Ovary (tissue), 9 donors: Measurements from ENCODE around the gene AP1M2. TPM values are rescaled to one million over a fixed set of nuclear protein-coding genes. Genes with fewer than 3 reads are reported as not detected.

Experiments used
- DNase-seq, 5 donors: peaks; one replicate each; pipeline ENCODE4 v3.0.0-alpha.2; 2019 to 2020
- H3K27ac ChIP-seq, 2 donors: fragments of 200-600 bp; one replicate each; pipeline versions ENCODE4 v1.5.1 to v1.8.0; 2019 to 2022
- H3K27me3 ChIP-seq: fragments of 200-600 bp; one replicate; pipeline ENCODE4 v1.8.0; 2022
- H3K36me3 ChIP-seq: fragments of 200-600 bp; sonication (generic); one replicate; pipeline ENCODE4 v1.5.1; 2019
- H3K4me1 ChIP-seq: one replicate; pipeline ENCODE4 v1.8.1; 2013; ENCODE audit warnings: mild to moderate bottlenecking, moderate library complexity; ENCODE audit not compliant: insufficient read depth
- H3K4me3 ChIP-seq: fragments of 200-600 bp; sonication (generic); one replicate; pipeline ENCODE4 v1.5.1; 2017
- H3K9me3 ChIP-seq, 2 donors: fragments of 200-600 bp in 1 of 2; sonication (generic) in 1 of 2; one replicate each; pipeline versions ENCODE4 v1.5.1 to v1.8.1; 2013 to 2019; ENCODE audit warnings: mild to moderate bottlenecking in 1 of 2, moderate library complexity in 1 of 2
- EP300 ChIP-seq: sonication (generic); formaldehyde crosslinking; IDR thresholded peaks from one replicate; pipeline ENCODE4 v1.6.1; 2017; ENCODE audit warnings: antibody characterized with exemption
- POLR2A ChIP-seq: fragments of 450-650 bp; IDR thresholded peaks from one replicate; pipeline ENCODE4 v1.6.1; 2017; ENCODE audit warnings: antibody characterized with exemption, mild to moderate bottlenecking, moderate library complexity
- WGBS, 3 donors: extraction: QIAGEN DNeasy Blood & Tissue Kit in 1 of 3; methylation state at CpG; one replicate each; pipeline versions ENCODE4 v1.1.5 to v1.1.7; 2013 to 2017; 5-methylcytosine and 5-hydroxymethylcytosine counted together
- intact Hi-C, 4 donors: fragments of 100-400 bp; cut with DNase I; formaldehyde crosslinking; loops; one replicate each; pipeline versions ENCODE4 v1.11.0 to v1.15.1; 2022 to 2023
- polyA plus RNA-seq, 2 donors: library from polyadenylated mRNA; stranded (reverse); fragments of 200-250 nt in 1 of 2; fragments of 350-450 nt in 1 of 2; fragmentation: Illumina TruSeq in 1 of 2; extraction: RNeasy Lipid Tissue Mini Kit (QIAGEN cat#74804) in 1 of 2; gene quantifications; one replicate each; pipeline ENCODE4 v1.2.3, GENCODE V29; 2013 to 2014
- total RNA-seq, 7 donors: library from RNA; depleted of rRNA in 2 of 7; stranded (reverse); fragments of >200 nt in 2 of 7; fragmentation: NEBNext Ultra II Directional in 3 of 7; extraction: Animal tissue kit (Norgen Biotek cat#: 25700) in 3 of 7; gene quantifications; one replicate each; pipeline versions ENCODE4 v1.1.0 to v1.2.4, GENCODE V29; 2016 to 2023
- TF ChIP-seq, protein P1 (sequence below), 3 donors: fragments of 450-650 bp in 2 of 3; fragments of 200-600 bp in 1 of 3; IDR thresholded peaks; one replicate each; pipeline versions ENCODE4 v1.5.1 to v1.8.0; 2016 to 2022; ENCODE audit warnings: antibody characterized with exemption in 3 of 3, mild to moderate bottlenecking in 1 of 3
- donor health status: DM: no; HTN: no; CAD: no; lungs with moderate emphysema.
- donor health status: DM: no; HTN: no; CAD: no.
- donor health status: Bipolar disorder and iron deficiency.
- donor health status: DM: yes; HTN: yes; CAD: no.
- donor health status: DM: no; HTN: no; CAD: no.
- donor health status: DM: yes; HTN: yes; CAD: no.

AP1M2 gene
- total and polyA plus RNA-seq, 9 donors: 0.19 to 45.5 (median 2.9) TPM; not detected in 1

DNA sequence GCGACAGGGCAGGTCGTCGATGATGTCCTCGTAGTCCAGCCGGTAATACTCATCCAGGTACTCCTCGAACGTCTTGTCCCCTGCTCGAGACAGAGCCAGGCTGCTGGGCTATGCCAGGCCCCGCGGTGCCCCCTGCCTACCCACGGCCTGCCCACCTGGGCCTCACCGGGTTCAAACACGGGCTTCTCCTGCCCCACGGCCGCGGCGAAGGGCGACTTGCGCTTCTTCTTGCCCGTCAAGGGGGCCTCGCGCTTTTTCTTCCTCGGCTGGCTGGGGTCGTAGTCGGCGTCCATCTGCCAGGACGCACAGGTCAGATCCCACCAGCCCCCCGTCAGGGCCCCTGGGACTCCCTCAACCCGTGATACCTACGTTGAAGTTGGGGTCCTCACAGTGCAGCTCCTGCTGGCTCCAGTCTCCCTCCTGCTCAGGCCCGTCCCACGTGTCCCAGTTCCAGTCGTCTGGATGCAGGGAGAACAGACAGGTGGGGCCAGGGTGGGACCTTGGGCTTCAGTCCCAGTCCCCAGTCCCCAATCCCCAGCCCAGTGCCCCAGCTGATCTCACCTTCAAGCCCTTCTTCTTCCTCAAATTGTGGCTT lies 29.4 kb downstream of the AP1M2 start:
- 83 to 90% (median 89%) methylated on average over 33 of the region's 33 CpGs for WGBS, 3 donors
- no peaks in the 10 kb centered on the region for H3K36me3 ChIP-seq
- H3K4me3 ChIP-seq: no peak overlapping the region
- no peaks in the 10 kb centered on the region for H3K9me3 ChIP-seq
- intact Hi-C loops: no loop called here
- DNase-seq: peak in 1 of 5 donors; percentile 27
- no peaks in the 10 kb centered on the region for H3K4me1 ChIP-seq
- H3K27me3 ChIP-seq: no peaks in the 10 kb centered on the region
- no peak overlapping the region for H3K27ac ChIP-seq
- no peak for TF ChIP-seq EP300
- no peak for TF ChIP-seq POLR2A
- TF ChIP-seq, protein P1, sequence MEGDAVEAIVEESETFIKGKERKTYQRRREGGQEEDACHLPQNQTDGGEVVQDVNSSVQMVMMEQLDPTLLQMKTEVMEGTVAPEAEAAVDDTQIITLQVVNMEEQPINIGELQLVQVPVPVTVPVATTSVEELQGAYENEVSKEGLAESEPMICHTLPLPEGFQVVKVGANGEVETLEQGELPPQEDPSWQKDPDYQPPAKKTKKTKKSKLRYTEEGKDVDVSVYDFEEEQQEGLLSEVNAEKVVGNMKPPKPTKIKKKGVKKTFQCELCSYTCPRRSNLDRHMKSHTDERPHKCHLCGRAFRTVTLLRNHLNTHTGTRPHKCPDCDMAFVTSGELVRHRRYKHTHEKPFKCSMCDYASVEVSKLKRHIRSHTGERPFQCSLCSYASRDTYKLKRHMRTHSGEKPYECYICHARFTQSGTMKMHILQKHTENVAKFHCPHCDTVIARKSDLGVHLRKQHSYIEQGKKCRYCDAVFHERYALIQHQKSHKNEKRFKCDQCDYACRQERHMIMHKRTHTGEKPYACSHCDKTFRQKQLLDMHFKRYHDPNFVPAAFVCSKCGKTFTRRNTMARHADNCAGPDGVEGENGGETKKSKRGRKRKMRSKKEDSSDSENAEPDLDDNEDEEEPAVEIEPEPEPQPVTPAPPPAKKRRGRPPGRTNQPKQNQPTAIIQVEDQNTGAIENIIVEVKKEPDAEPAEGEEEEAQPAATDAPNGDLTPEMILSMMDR (IDR thresholded peaks at IDR 0.05): no peak

DNA sequence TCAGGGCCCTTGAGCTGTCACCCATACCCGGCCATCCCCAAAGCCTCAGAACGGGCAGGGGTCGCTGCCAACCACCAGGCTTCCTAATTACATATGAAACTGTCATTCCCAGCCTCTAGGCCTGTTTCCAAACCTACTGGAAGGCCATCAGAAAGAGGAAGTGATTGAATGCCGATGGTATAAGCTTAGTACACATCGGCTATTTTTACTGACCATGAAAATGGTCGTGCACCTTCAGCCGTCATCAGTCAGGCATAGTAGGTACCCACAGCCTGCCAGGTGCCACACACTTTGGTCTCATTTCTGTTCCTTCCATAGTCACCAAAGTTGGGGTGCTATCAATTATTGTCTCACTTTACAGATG lies 31.5 kb downstream of the AP1M2 start:
- TF ChIP-seq, protein P1 (IDR thresholded peaks at IDR 0.05): no peak
- TF ChIP-seq POLR2A: no peak
- TF ChIP-seq EP300: no peak
- no peak overlapping the region for H3K27ac ChIP-seq
- WGBS, 3 donors: 70 to 79% (median 76%) methylated on average over 7 of the region's 7 CpGs
- H3K4me1 ChIP-seq: no peaks in the 10 kb centered on the region
- H3K27me3 ChIP-seq: no peaks in the 10 kb centered on the region
- H3K36me3 ChIP-seq: no peaks in the 10 kb centered on the region
- no peaks in the 10 kb centered on the region for H3K9me3 ChIP-seq
- no peak for DNase-seq
- intact Hi-C loops: no loop called here
- no peak overlapping the region for H3K4me3 ChIP-seq

DNA sequence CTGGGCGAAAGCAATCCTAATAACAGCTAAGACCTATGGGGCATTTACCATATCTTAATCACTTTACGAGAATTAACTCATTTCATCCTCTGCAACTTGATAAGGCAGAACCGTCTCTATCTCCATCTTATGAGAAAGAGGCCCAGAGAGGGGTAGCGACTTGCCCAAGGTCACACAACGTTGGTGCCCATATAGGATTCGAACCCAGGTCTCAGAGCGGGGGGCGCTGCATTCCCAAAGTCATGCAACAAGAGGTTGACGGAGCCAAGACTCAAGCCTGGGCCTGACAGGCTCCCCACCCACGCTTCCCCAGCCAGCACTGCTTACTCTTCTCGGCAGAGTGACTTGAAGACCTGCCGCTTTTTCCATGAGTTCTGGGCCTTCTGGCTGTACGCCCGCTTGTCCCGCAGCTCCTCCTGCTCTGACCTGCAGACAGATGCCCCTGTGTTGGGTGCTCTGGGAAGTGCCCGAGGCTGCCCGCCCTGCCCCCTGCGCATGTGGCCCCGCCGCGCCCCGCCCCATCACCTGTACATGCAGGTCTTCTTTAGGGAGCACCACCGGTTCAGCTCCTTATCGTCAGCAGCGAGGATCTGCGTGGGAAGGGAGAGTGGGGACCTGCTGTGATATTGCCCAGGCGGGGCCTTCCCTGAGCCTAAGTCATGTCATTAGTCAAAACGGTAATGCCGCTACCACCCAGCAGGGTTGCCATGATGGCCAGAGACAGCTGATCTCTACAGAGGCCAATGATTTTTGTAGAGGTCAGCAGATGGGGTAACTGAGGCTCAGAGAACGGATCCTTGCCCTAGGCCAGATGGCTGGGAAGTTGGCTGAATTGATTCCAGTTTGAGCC lies 32.1 kb downstream of the AP1M2 start:
- no peak overlapping the region for H3K27ac ChIP-seq
- no peak for TF ChIP-seq POLR2A
- TF ChIP-seq, protein P1 (IDR thresholded peaks at IDR 0.05): no peak
- intact Hi-C loops: no loop called here
- DNase-seq: no peak
- WGBS, 3 donors: 75 to 80% (median 79%) methylated on average over 29 to 30 of the region's 30 CpGs
- H3K9me3 ChIP-seq: no peaks in the 10 kb centered on the region
- H3K36me3 ChIP-seq: no peaks in the 10 kb centered on the region
- H3K4me1 ChIP-seq: no peaks in the 10 kb centered on the region
- no peaks in the 10 kb centered on the region for H3K27me3 ChIP-seq
- H3K4me3 ChIP-seq: no peak overlapping the region

DNA sequence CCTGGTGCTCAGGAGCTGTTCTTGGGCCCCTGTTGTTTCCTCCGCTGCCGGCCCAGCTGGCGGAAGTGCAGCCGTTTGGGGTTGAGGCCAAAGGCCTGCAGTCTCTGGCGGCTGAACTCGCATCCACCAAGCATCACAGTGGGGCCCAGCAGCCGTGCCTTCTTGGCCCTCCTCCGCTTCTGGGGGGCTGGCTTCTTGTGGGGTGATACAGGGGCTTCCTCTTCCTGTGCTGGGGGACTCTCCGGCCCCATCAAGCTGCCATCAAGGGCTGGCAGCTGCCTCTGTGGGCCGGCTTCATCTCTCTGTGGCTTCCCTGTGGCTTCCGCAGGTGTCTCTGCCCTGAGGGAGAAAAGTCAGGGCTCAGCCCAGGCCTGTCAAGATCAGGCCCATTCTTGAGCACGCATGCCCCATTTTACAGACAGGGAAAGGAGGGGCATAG lies 33.1 kb downstream of the AP1M2 start:
- H3K36me3 ChIP-seq: no peaks in the 10 kb centered on the region
- H3K27ac ChIP-seq: no peak overlapping the region
- no peaks in the 10 kb centered on the region for H3K27me3 ChIP-seq
- TF ChIP-seq, protein P1 (IDR thresholded peaks at IDR 0.05): no peak
- WGBS, 3 donors: 43 to 55% (median 53%) methylated on average over 9 to 12 of the region's 12 CpGs
- H3K9me3 ChIP-seq: no peaks in the 10 kb centered on the region
- intact Hi-C loops: no loop called here
- no peaks in the 10 kb centered on the region for H3K4me1 ChIP-seq
- DNase-seq: no peak
- no peak overlapping the region for H3K4me3 ChIP-seq
